Activated CD4-positive, alpha-beta memory T cell treated with anti-CD3 and anti-CD28 coated beads for 36 hours (primary cell): ENCODE measurements around the gene GATA6. TPM values are rescaled to one million over a fixed set of nuclear protein-coding genes. Genes with fewer than 3 reads are reported as not detected.
A peak's percentile ranks its signal among the peaks of the same experiment; 100 is the strongest.

Experiments
- CTCF ChIA-PET: fragments of 350-600 bp; sonication (Branson Sonifier 250); formaldehyde crosslinking; loops from one replicate; lab custom pipeline; 2021; ENCODE audit warnings: antibody characterized with exemption, inconsistent platforms; lab: Charles Lee
- POLR2A ChIA-PET: fragments of 350-600 bp; sonication (Branson Sonifier 250); formaldehyde crosslinking; loops from one replicate; lab custom pipeline; 2021; ENCODE audit warnings: antibody characterized with exemption; lab: Charles Lee
- DNase-seq: peaks from one replicate; pipeline ENCODE4 v3.0.0-alpha.2; 2020
- H3K27ac Mint-ChIP-seq: one replicate; pipeline ENCODE4 v1.8.0; 2021; ENCODE audit warnings: mixed read lengths
- H3K27me3 Mint-ChIP-seq: one replicate; pipeline ENCODE4 v1.8.0; 2021; ENCODE audit warnings: mixed read lengths
- H3K36me3 Mint-ChIP-seq: one replicate; pipeline ENCODE4 v1.8.0; 2021; ENCODE audit warnings: mixed read lengths
- H3K4me1 Mint-ChIP-seq: one replicate; pipeline ENCODE4 v1.8.0; 2021; ENCODE audit warnings: low read depth, mixed read lengths
- H3K4me3 Mint-ChIP-seq: one replicate; pipeline ENCODE4 v1.8.0; 2021; ENCODE audit warnings: mild to moderate bottlenecking, mixed read lengths
- H3K9me3 Mint-ChIP-seq: one replicate; pipeline ENCODE4 v1.8.0; 2021; ENCODE audit warnings: mixed read lengths
- intact Hi-C: fragments of 100-400 bp; cut with micrococcal nuclease; formaldehyde crosslinking; loops from one replicate; pipeline ENCODE4 v1.15.1; 2023
- total RNA-seq, 2 experiments: library from RNA; stranded (reverse); gene quantifications; one replicate each; pipeline ENCODE4 v1.2.3, GENCODE V29; 2021

GATA6 gene
- total RNA-seq, 2 experiments from 2014 or later: 0.07 to 0.10 TPM

GRCh38 chr18:22153428-22153827 is 16.0 kb upstream of the GATA6 start:
- no peak overlapping the region for H3K4me3 Mint-ChIP-seq
- H3K9me3 Mint-ChIP-seq: no peaks in the 10 kb centered on the region
- ChIA-PET POLR2A (no interaction called here), CTCF (no interaction called here)
- no peaks in the 10 kb centered on the region for H3K4me1 Mint-ChIP-seq
- peaks cover 8% of the 10 kb centered on the region for H3K27me3 Mint-ChIP-seq
- intact Hi-C loops: no loop called here
- H3K27ac Mint-ChIP-seq: no peak overlapping the region
- DNase-seq: no peak
- H3K36me3 Mint-ChIP-seq: no peaks in the 10 kb centered on the region

GRCh38 chr18:22155584-22155983 is 13.8 kb upstream of the GATA6 start:
- H3K27me3 Mint-ChIP-seq: peaks cover 7% of the 10 kb centered on the region
- ChIA-PET POLR2A (no interaction called here), CTCF (no interaction called here)

DNA sequence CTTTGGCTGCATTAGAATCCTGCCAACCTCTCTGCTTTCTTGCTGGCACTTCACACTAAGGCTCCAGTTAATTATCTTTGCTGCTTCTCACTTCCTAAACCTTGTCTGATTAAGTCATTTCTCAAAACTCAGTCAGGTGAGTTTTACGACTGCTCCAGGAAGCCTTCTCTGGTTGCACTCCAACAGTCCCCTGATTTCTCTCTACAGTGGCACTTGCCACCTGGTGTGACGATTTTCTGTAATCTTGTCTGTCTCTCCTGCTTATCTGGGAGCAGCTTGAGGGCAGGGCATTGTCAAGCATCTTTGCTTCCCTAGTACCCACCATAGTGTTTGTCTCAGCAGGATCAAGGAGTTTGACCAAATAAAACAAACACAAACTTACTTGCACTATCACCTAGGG is 10.4 kb upstream of the GATA6 start:
- no peaks in the 10 kb centered on the region for H3K36me3 Mint-ChIP-seq
- ChIA-PET CTCF (no interaction called here), POLR2A (no interaction called here)
- H3K4me1 Mint-ChIP-seq: no peaks in the 10 kb centered on the region
- H3K4me3 Mint-ChIP-seq: no peak overlapping the region
- no peak for DNase-seq
- no peaks in the 10 kb centered on the region for H3K9me3 Mint-ChIP-seq
- H3K27ac Mint-ChIP-seq: no peak overlapping the region
- intact Hi-C loops: no loop called here
- H3K27me3 Mint-ChIP-seq: peaks cover 22% of the 10 kb centered on the region

More at GRCh38 chr18:22155584-22155983, 13.8 kb upstream of the GATA6 start:
- Mint-ChIP-seq H3K4me3 (no peak overlapping the region), H3K4me1 (no peaks in the 10 kb centered on the region), H3K36me3 (no peaks in the 10 kb centered on the region), H3K27ac (no peak overlapping the region), H3K9me3 (no peaks in the 10 kb centered on the region)
- intact Hi-C loops: no loop called here
- DNase-seq: no peak

DNA sequence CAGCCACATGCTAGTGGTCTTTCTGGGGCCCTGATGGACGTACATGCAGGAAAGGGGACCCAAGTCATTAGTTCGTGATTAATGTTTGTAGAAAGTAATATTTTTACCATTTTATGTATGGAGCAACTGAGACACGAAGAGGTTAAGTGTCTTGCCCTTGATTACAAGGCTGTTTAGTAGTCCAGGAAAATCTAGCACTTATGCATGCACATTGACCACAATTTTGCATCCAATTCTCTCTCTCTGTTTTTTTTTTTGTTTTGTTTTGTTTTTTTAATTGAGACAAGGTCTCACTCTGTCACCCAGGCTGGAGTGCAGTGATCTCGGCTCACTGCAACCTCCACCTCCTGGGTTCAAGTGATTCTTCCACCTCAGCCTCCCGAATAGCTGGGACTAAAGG is 8.3 kb upstream of the GATA6 start:
- Mint-ChIP-seq H3K27ac (no peak overlapping the region), H3K9me3 (no peaks in the 10 kb centered on the region), H3K4me3 (no peak overlapping the region), H3K36me3 (no peaks in the 10 kb centered on the region), H3K4me1 (peaks cover 5% of the 10 kb centered on the region), H3K27me3 (peaks cover 31% of the 10 kb centered on the region)
- no peak for DNase-seq
- ChIA-PET CTCF (no interaction called here), POLR2A (no interaction called here)
- intact Hi-C loops: no loop called here

GRCh38 chr18:22163416-22164161 is 5.8 kb upstream of the GATA6 start:
- POLR2A ChIA-PET: no interaction called here

DNA sequence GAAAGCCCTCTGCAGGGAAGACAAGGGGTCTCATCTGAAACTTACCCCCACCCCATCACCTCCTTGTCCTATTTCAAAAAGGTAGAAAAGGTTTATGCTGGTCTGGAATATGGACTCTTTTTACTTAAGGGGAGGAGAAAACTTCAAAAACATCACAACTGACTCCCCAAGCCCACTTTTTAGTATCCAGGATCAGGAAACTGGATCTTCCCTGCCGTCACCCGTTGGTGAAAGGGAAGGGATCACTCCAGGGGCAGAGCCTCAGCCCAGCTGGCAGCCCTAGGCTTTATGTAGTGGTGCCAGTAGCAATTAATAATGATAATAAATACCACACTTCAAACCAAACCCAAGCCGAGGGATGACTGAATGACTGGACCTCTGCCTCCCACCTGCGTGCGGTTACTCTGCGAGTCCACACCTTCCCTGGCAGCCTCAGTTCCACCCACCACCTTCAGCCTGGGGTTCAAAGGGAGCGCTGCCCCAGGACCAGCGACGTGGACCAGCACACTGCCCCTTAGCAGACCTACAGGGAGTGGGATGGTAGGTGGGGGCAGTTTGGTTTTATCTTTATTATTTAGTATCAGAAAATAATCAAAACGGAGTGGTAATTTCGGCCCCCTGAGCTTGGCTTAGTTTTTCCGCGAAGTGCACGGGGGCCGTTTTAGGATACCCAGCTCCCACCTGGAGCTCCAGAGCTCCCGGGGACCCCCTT is 4.9 kb upstream of the GATA6 start:
- H3K4me3 Mint-ChIP-seq: no peak overlapping the region
- peaks cover 60% of the 10 kb centered on the region for H3K27me3 Mint-ChIP-seq
- H3K27ac Mint-ChIP-seq: no peak overlapping the region
- intact Hi-C loops: loop anchor here (5.0 kb wide), 1 partner anchor 538 kb away; no protein-coding TSS in a partner anchor
- ChIA-PET POLR2A (no interaction called here), CTCF (no interaction called here)
- no peak for DNase-seq
- no peaks in the 10 kb centered on the region for H3K36me3 Mint-ChIP-seq
- no peaks in the 10 kb centered on the region for H3K9me3 Mint-ChIP-seq
- H3K4me1 Mint-ChIP-seq: peaks cover 20% of the 10 kb centered on the region

More at GRCh38 chr18:22163416-22164161, 5.8 kb upstream of the GATA6 start:
- no peaks in the 10 kb centered on the region for H3K9me3 Mint-ChIP-seq
- H3K4me3 Mint-ChIP-seq: no peak overlapping the region
- DNase-seq: no peak
- H3K36me3 Mint-ChIP-seq: no peaks in the 10 kb centered on the region
- CTCF ChIA-PET: no interaction called here
- H3K27me3 Mint-ChIP-seq: peaks cover 55% of the 10 kb centered on the region
- no peak overlapping the region for H3K27ac Mint-ChIP-seq
- intact Hi-C loops: no loop called here
- H3K4me1 Mint-ChIP-seq: peaks cover 15% of the 10 kb centered on the region

GRCh38 chr18:22165049-22165602 is 4.3 kb upstream of the GATA6 start:
- H3K36me3 Mint-ChIP-seq: no peaks in the 10 kb centered on the region
- no peaks in the 10 kb centered on the region for H3K9me3 Mint-ChIP-seq
- no peak for DNase-seq
- ChIA-PET CTCF (no interaction called here), POLR2A (no interaction called here)
- H3K27ac Mint-ChIP-seq: no peak overlapping the region
- H3K27me3 Mint-ChIP-seq: peaks cover 63% of the 10 kb centered on the region
- H3K4me3 Mint-ChIP-seq: no peak overlapping the region
- intact Hi-C loops: loop anchor here (5.0 kb wide), 1 partner anchor 537 kb away; no protein-coding TSS in a partner anchor
- peaks cover 24% of the 10 kb centered on the region for H3K4me1 Mint-ChIP-seq

- H3K9me3 Mint-ChIP-seq: no peaks in the 10 kb centered on the region
- H3K4me1 Mint-ChIP-seq: peaks cover 28% of the 10 kb centered on the region
- no peak overlapping the region for H3K27ac Mint-ChIP-seq
- H3K4me3 Mint-ChIP-seq: no peak overlapping the region
- ChIA-PET CTCF (no interaction called here), POLR2A (no interaction called here)
- H3K27me3 Mint-ChIP-seq: peaks cover 67% of the 10 kb centered on the region
- no peaks in the 10 kb centered on the region for H3K36me3 Mint-ChIP-seq
- intact Hi-C loops: loop anchor here (5.0 kb wide), 1 partner anchor 537 kb away; no protein-coding TSS in a partner anchor
- DNase-seq: no peak
These were observed 3.8 kb upstream of the GATA6 start for GRCh38 chr18:22165603-22166068.

- intact Hi-C loops: loop anchor here (5.0 kb wide), 1 partner anchor 536 kb away; no protein-coding TSS in a partner anchor
- ChIA-PET CTCF (no interaction called here), POLR2A (no interaction called here)
- H3K4me1 Mint-ChIP-seq: peaks cover 31% of the 10 kb centered on the region
- H3K27ac Mint-ChIP-seq: no peak overlapping the region
- no peak overlapping the region for H3K4me3 Mint-ChIP-seq
- DNase-seq: no peak
- H3K27me3 Mint-ChIP-seq: peaks cover 69% of the 10 kb centered on the region
- H3K36me3 Mint-ChIP-seq: no peaks in the 10 kb centered on the region
- H3K9me3 Mint-ChIP-seq: no peaks in the 10 kb centered on the region
These were observed 3.1 kb upstream of the GATA6 start for GRCh38 chr18:22166069-22166950.

- intact Hi-C loops: loop anchor here (5.0 kb wide), 1 partner anchor 535 kb away; no protein-coding TSS in a partner anchor
These were observed 2.3 kb upstream of the GATA6 start for GRCh38 chr18:22167091-22167470.

DNA sequence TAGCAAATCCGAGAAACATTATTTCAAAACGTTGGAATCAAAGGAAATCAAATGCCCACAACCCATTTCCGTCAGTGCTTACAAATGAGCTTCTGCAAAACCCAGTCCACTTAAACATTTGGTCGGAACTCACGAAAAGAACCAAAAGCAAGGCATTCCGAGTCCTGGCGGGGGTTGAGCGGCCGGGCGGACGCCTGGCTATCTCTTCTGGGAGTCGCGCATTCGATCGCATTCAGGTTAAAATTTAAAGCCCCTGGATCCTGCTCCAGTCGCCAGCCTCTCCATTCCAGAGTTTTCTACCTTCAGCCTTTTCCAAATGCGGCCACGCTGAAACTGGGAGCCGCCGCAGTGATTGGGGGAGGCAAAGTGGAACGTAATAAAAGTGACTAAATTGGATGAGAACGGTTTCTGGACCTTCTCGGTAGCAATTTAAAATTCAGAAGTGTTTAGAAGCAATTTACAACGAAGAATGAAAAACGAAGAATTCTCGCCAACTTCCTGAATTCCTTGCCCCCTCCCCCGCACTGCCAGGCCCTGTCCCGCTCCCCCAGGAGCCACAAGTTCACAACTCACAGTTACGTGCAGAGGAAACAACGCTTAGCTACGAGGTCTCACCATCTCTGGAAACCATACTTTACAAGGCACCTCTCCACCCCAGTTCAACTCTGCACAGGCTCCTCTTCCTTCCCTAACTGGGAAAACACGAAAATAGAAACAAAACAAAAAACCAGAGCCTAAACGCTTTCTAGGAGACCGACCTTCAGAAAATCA is 1.7 kb upstream of the GATA6 start:
- intact Hi-C loops: loop anchor here (2.0 to 5.0 kb wide), 2 partner anchors 395 to 535 kb away; no protein-coding TSS in a partner anchor
- no peak for DNase-seq
- H3K4me1 Mint-ChIP-seq: peaks cover 31% of the 10 kb centered on the region
- POLR2A ChIA-PET: no interaction called here
- no peaks in the 10 kb centered on the region for H3K9me3 Mint-ChIP-seq
- CTCF ChIA-PET: interaction anchor here (0.7 kb wide), 1 partner anchor 395 kb away, joined by 4 read pairs; no protein-coding TSS in a partner anchor
- H3K36me3 Mint-ChIP-seq: no peaks in the 10 kb centered on the region
- peak overlapping the region; percentile 5 for H3K4me3 Mint-ChIP-seq
- H3K27ac Mint-ChIP-seq: no peak overlapping the region
- peaks cover 67% of the 10 kb centered on the region for H3K27me3 Mint-ChIP-seq

More at GRCh38 chr18:22167091-22167470, 2.3 kb upstream of the GATA6 start:
- ChIA-PET CTCF (no interaction called here), POLR2A (no interaction called here)
- no peak for DNase-seq
- Mint-ChIP-seq H3K4me3 (peak overlapping the region; percentile 5), H3K27me3 (peaks cover 66% of the 10 kb centered on the region), H3K4me1 (peaks cover 31% of the 10 kb centered on the region), H3K36me3 (no peaks in the 10 kb centered on the region), H3K9me3 (no peaks in the 10 kb centered on the region), H3K27ac (no peak overlapping the region)
